ENCODE data around the gene SLCO3A1. TPM values are rescaled to one million over a fixed set of nuclear protein-coding genes. Genes with fewer than 3 reads are reported as not detected.

The SLCO3A1 gene
- total and polyA plus RNA-seq, 2 of the 8 experiments (the other 6 are each of a cell fraction or from before 2014, with no cell fraction given): 15.1 to 20.4 TPM

GRCh38 chr15:92020804-92021203, 167.3 kb downstream of the SLCO3A1 start:
- Histone ChIP-seq H4K91ac (replicated peaks; ENCODE audit: insufficient read length, low read length) (no peak overlapping the region), H3K27ac (ENCODE audit: low read depth, low read length) (no peak overlapping the region), H2BK120ac (replicated peaks; ENCODE audit: low read depth, low read length) (no peak overlapping the region), H2BK20ac (ENCODE audit: low read length) (no peak overlapping the region), H3K9me3 (ENCODE audit: insufficient read depth in 2 of 2, low read depth in 1 of 2, low read length in 1 of 2) (no peaks in the 10 kb centered on the region), H3K4me2 (ENCODE audit: insufficient read depth in 1 of 2, low read depth in 2 of 2, low read length in 2 of 2) (no peak overlapping the region), H3K4ac (replicated peaks; ENCODE audit: insufficient read length, low read depth, low read length) (no peak overlapping the region), H4K20me1 (replicated peaks in 1 of 2; ENCODE audit: control insufficient read depth in 1 of 2, insufficient read depth in 2 of 2, low read length in 2 of 2) (no peaks in the 10 kb centered on the region), H3K36me3 (ENCODE audit: control insufficient read depth in 2 of 4, insufficient read depth in 4 of 4, low read length in 3 of 4) (no peaks in the 10 kb centered on the region), H2BK12ac (ENCODE audit: low read depth, low read length) (no peak overlapping the region), H3K4me1 (replicated peaks in 1 of 4; ENCODE audit: control insufficient read depth in 3 of 4, insufficient read depth in 4 of 4, low read length in 3 of 4) (no peaks in the 10 kb centered on the region), H2BK15ac (ENCODE audit: low read length) (no peak overlapping the region), H3K4me3 (ENCODE audit: extremely low read depth in 1 of 4, insufficient read depth in 2 of 4, low read depth in 3 of 4, low read length in 4 of 4) (no peak overlapping the region), H3K14ac (ENCODE audit: insufficient read length) (no peak overlapping the region), H2AK5ac (ENCODE audit: low read depth, low read length) (no peak overlapping the region), H3K27me3 (replicated peaks in 1 of 4; ENCODE audit: control insufficient read depth in 3 of 4, extremely low read depth in 1 of 4, insufficient read depth in 3 of 4, low read length in 3 of 4) (no peaks in the 10 kb centered on the region), H4K5ac (ENCODE audit: insufficient read length, low read depth, low read length) (no peak overlapping the region), H4K8ac (ENCODE audit: extremely low read depth, insufficient read depth, low read length) (no peak overlapping the region), H3K23me2 (ENCODE audit: low read depth, low read length) (no peaks in the 10 kb centered on the region), H3K23ac (ENCODE audit: insufficient read length) (no peak overlapping the region), H3K56ac (replicated peaks; ENCODE audit: insufficient read length, low read depth, low read length) (no peak overlapping the region), H3K79me1 (ENCODE audit: low read depth, low read length) (no peaks in the 10 kb centered on the region; the same call in 1 of the 2 replicates), H3K9ac (replicated peaks in 1 of 4; ENCODE audit: extremely low read depth in 1 of 4, low read depth in 3 of 4, low read length in 3 of 4) (no peak overlapping the region), H2AFZ (ENCODE audit: low read length) (no peak overlapping the region), H2BK5ac (ENCODE audit: low read depth, low read length) (no peak overlapping the region), H3K18ac (ENCODE audit: extremely low read depth, low read length) (no peak overlapping the region), H3K79me2 (ENCODE audit: control insufficient read depth in 1 of 2, insufficient read depth in 2 of 2, low read length in 2 of 2) (no peaks in the 10 kb centered on the region)
- TF ChIP-seq CEBPB (IDR thresholded peaks at IDR 0.05; ENCODE audit: low read depth, low read length) (no peak), PHF8 (conservative IDR thresholded peaks at IDR 0.05; ENCODE audit: low read depth, low read length) (no peak), TCF12 (IDR thresholded peaks at IDR 0.05; ENCODE audit: low read depth, low read length) (no peak), CHD2 (IDR thresholded peaks at IDR 0.05; ENCODE audit: low read length) (no peak), RNF2 (IDR thresholded peaks at IDR 0.05; ENCODE audit: borderline replicate concordance, low read depth, low read length, missing control alignments, poor library complexity, severe bottlenecking) (no peak), TEAD4 (IDR thresholded peaks at IDR 0.05; ENCODE audit: low read depth, low read length) (no peak), KDM4A (IDR thresholded peaks at IDR 0.05; ENCODE audit: low read depth, low read length, severe bottlenecking) (no peak), RFX5 (IDR thresholded peaks at IDR 0.05; ENCODE audit: borderline replicate concordance, low read depth, low read length) (no peak), ASH2L (IDR thresholded peaks at IDR 0.05; ENCODE audit: low read length) (no peak), ATF2 (IDR thresholded peaks at IDR 0.05; ENCODE audit: low read length) (no peak)
- DNase-seq (ENCODE audit: low read depth in 1 of 2, low spot score in 2 of 2): no peak
- POLR2A ChIA-PET (ENCODE audit: partially characterized antibody): no interaction called here
- FAIRE-seq: no peak
- CTCF ChIA-PET (ENCODE audit: partially characterized antibody): interaction anchor here (1.1 kb wide), 1 partner anchor 33 kb away, joined by 4 read pairs; no protein-coding TSS in a partner anchor
- WGBS, 2 experiments (ENCODE audit: extremely low coverage in 1 of 2, insufficient coverage in 1 of 2, insufficient read length in 1 of 2, insufficient replicate concordance in 2 of 2, low coverage in 1 of 2, low lambda C conversion rate in 2 of 2, missing lambda C conversion rate in 1 of 2): 94% methylated on average over 3 of the region's 3 CpGs; no CpG with 5 or more reads in 1 of the 2 experiments
